GM06990 (cell line): Measurements from ENCODE around the gene TRAPPC4.
"Not testable (repeated sequence)": the region's sequence is repeated elsewhere in the genome, so short reads cannot be mapped to it uniquely, and the experiment has no call there.

Experiments
- DNase-seq: peaks from one replicate; pipeline ENCODE4 v3.0.0-alpha.2; 2011; ENCODE audit not compliant: insufficient read length; ENCODE audit errors: extremely low read depth
- H3K27me3 ChIP-seq: replicated peaks from 2 replicates; pipeline ENCODE4 v1.6.0; 2011; ENCODE audit warnings: low read length; ENCODE audit not compliant: control insufficient read depth, insufficient read depth
- H3K36me3 ChIP-seq: 2 replicates; pipeline ENCODE4 v1.5.1; 2011; ENCODE audit warnings: low read length; ENCODE audit not compliant: control insufficient read depth, insufficient read depth
- H3K4me3 ChIP-seq: replicated peaks from 2 replicates; pipeline ENCODE4 v1.5.1; 2011; ENCODE audit warnings: low read depth, mild to moderate bottlenecking, control low read depth, low read length
- CTCF ChIP-seq: IDR thresholded peaks from 2 replicates; pipeline ENCODE4 v1.5.1; 2011; ENCODE audit warnings: low read length, control low read depth, mild to moderate bottlenecking, inconsistent platforms; ENCODE audit not compliant: insufficient read depth, poor library complexity, severe bottlenecking

TRAPPC4 gene

GRCh38 chr11:119016216-119017009, 2.2 kb upstream of the TRAPPC4 start:
- peak overlapping the region; percentile 86 for H3K4me3 ChIP-seq
- no peak for DNase-seq
- no peak for TF ChIP-seq CTCF
- H3K36me3 ChIP-seq, result peaks cover 22% of the 10 kb centered on the region
- no peaks in the 10 kb centered on the region for H3K27me3 ChIP-seq

GRCh38 chr11:119017377-119017776, 1.2 kb upstream of the TRAPPC4 start:
- Histone ChIP-seq H3K36me3 (peaks cover 20% of the 10 kb centered on the region), H3K4me3 (peak overlapping the region; percentile 86)
- not testable (repeated sequence) for H3K27me3 ChIP-seq, DNase-seq

- Histone ChIP-seq H3K36me3 (peaks cover 24% of the 10 kb centered on the region), H3K27me3 (no peaks in the 10 kb centered on the region), H3K4me3 (peak overlapping the region; percentile 86)
- TF ChIP-seq CTCF, result no peak
- no peak for DNase-seq
Measured at GRCh38 chr11:119019996-119020395, 1.4 kb downstream of the TRAPPC4 start.

GRCh38 chr11:119021631-119022030, 3.1 kb downstream of the TRAPPC4 start:
- no peak for DNase-seq
- H3K27me3 ChIP-seq, result no peaks in the 10 kb centered on the region
- no peak for TF ChIP-seq CTCF
- H3K36me3 ChIP-seq, result peaks cover 20% of the 10 kb centered on the region
- H3K4me3 ChIP-seq, result no peak overlapping the region

GRCh38 chr11:119023741-119024140, 5.2 kb downstream of the TRAPPC4 start:
- no peak for DNase-seq
- Histone ChIP-seq H3K27me3 (no peaks in the 10 kb centered on the region), H3K4me3 (no peak overlapping the region), H3K36me3 (peaks cover 21% of the 10 kb centered on the region)
- no peak for TF ChIP-seq CTCF

- H3K27me3 ChIP-seq, result no peaks in the 10 kb centered on the region
- no peak overlapping the region for H3K4me3 ChIP-seq
- no peak for DNase-seq
- TF ChIP-seq CTCF, result no peak
- peaks cover 21% of the 10 kb centered on the region for H3K36me3 ChIP-seq
Measured at GRCh38 chr11:119024430-119025098, 6.0 kb downstream of the TRAPPC4 start.
